HG02973 (cell line): ENCODE results near the gene FHL2.

Source experiments
- ATAC-seq: cut with Tn5 transposase; IDR thresholded peaks from one replicate; pipeline ENCODE4 v1.9.1; 2021; ENCODE audit warnings: moderate library complexity; ENCODE audit not compliant: unreplicated experiment

FHL2 gene

GRCh38 chr2:105399207-105399861 lies 483 bp upstream of the FHL2 start:
- no peak for ATAC-seq

GRCh38 chr2:105397953-105398335 lies 907 bp downstream of the FHL2 start:
- ATAC-seq = no peak

- no peak for ATAC-seq
These were observed 1.7 kb downstream of the FHL2 start for GRCh38 chr2:105397025-105397722.

- ATAC-seq = no peak
These were observed 2.4 kb downstream of the FHL2 start for GRCh38 chr2:105396254-105397024.

- ATAC-seq = no peak
These were observed 3.2 kb downstream of the FHL2 start for GRCh38 chr2:105395691-105396090.

GRCh38 chr2:105394951-105395611 lies 3.8 kb downstream of the FHL2 start:
- ATAC-seq = no peak

- no peak for ATAC-seq
These were observed 5.3 kb downstream of the FHL2 start for GRCh38 chr2:105393373-105394055.

- ATAC-seq = no peak
These were observed 6.8 kb downstream of the FHL2 start for GRCh38 chr2:105391763-105392662.

- no peak for ATAC-seq
These were observed 7.7 kb downstream of the FHL2 start for GRCh38 chr2:105391058-105391627.

GRCh38 chr2:105390454-105390853 lies 8.4 kb downstream of the FHL2 start:
- ATAC-seq = no peak

GRCh38 chr2:105388971-105389381 lies 9.9 kb downstream of the FHL2 start:
- no peak for ATAC-seq

GRCh38 chr2:105387225-105387624 lies 11.6 kb downstream of the FHL2 start:
- ATAC-seq = no peak

GRCh38 chr2:105385731-105386540 lies 12.9 kb downstream of the FHL2 start:
- ATAC-seq = no peak

GRCh38 chr2:105384861-105385260 lies 14.0 kb downstream of the FHL2 start:
- ATAC-seq = no peak

GRCh38 chr2:105384216-105384615 lies 14.6 kb downstream of the FHL2 start:
- ATAC-seq = no peak

GRCh38 chr2:105383432-105384166 lies 15.3 kb downstream of the FHL2 start:
- ATAC-seq = no peak

- ATAC-seq = no peak
These were observed 16.7 kb downstream of the FHL2 start for GRCh38 chr2:105382177-105382576.

- no peak for ATAC-seq
These were observed 17.7 kb downstream of the FHL2 start for GRCh38 chr2:105381101-105381668.
